SK-N-SH (cell line): ENCODE measurements around the gene AFAP1L1. TPM values are rescaled to one million over a fixed set of nuclear protein-coding genes. Genes with fewer than 3 reads are reported as not detected.

Experiments used
- CTCF ChIA-PET: fragments of 300-600, 350-600 bp; formaldehyde crosslinking; extraction: SDS; loops from one replicate; lab custom pipeline; 2021; lab: Yijun Ruan, JAX
- POLR2A ChIA-PET: fragments of 350-600 bp; sonication (Branson Sonifier 250); formaldehyde crosslinking; extraction: SDS; loops from one replicate; lab custom pipeline; 2020; ENCODE audit warnings: antibody characterized with exemption, inconsistent platforms; lab: Yijun Ruan, JAX
- DNase-seq: peaks from one replicate; pipeline ENCODE4 v3.0.0; 2012
- H2AFZ ChIP-seq: fragments of 200-600 bp; sonication (generic); 2 replicates; pipeline ENCODE4 v1.8.1; 2016; ENCODE audit warnings: antibody characterized with exemption, mild to moderate bottlenecking, low read depth
- H3F3A ChIP-seq: fragments of 200-600 bp; sonication (generic); replicated peaks from 2 replicates; pipeline ENCODE3; 2016; ENCODE audit warnings: antibody characterized with exemption, mild to moderate bottlenecking; ENCODE audit not compliant: insufficient read depth
- H3K27ac ChIP-seq, 2 experiments: fragments of 200-500 bp in 1 of 2; fragments of 200-600 bp in 1 of 2; sonication (Bioruptor generic) in 1 of 2; sonication (generic), shearing (Covaris generic) in 1 of 2; 2 replicates each; pipeline versions ENCODE4 v1.5.1 to v1.6.1; 2014 to 2016; ENCODE audit warnings: low read depth in 2 of 2, inconsistent platforms in 1 of 2, low read length in 1 of 2, mild to moderate bottlenecking in 1 of 2, mixed read lengths in 1 of 2
- H3K27me3 ChIP-seq: fragments of 200-600 bp; sonication (generic), shearing (Covaris generic); 2 replicates; pipeline ENCODE4 v1.6.1; 2016; ENCODE audit warnings: mixed run types; ENCODE audit not compliant: insufficient read depth
- H3K36me3 ChIP-seq, 2 experiments: fragments of 200-500 bp in 1 of 2; fragments of 200-600 bp in 1 of 2; sonication (Bioruptor generic) in 1 of 2; sonication (generic) in 1 of 2; replicated peaks in 1 of 2; 2 replicates each; pipeline versions ENCODE3 to v1.5.1; 2014 to 2016; ENCODE audit warnings: low read length in 1 of 2, mild to moderate bottlenecking in 1 of 2; ENCODE audit not compliant: insufficient read depth in 2 of 2, control insufficient read depth in 1 of 2
- H3K4me1 ChIP-seq, 2 experiments: fragments of 200-500 bp in 1 of 2; fragments of 200-600 bp in 1 of 2; sonication (Bioruptor generic) in 1 of 2; sonication (generic), shearing (Covaris generic) in 1 of 2; 2 replicates each; pipeline versions ENCODE4 v1.5.1 to v1.6.1; 2014 to 2016; ENCODE audit warnings: low read depth in 1 of 2, low read length in 1 of 2, mixed run types in 1 of 2; ENCODE audit not compliant: insufficient read depth in 2 of 2, control insufficient read depth in 1 of 2
- H3K4me2 ChIP-seq: fragments of 200-600 bp; sonication (generic), shearing (Covaris generic); 2 replicates; pipeline ENCODE4 v1.6.1; 2017; ENCODE audit warnings: mixed run types
- H3K4me3 ChIP-seq, 2 experiments: fragments of 200-500 bp in 1 of 2; fragments of 200-600 bp in 1 of 2; sonication (Bioruptor generic) in 1 of 2; sonication (generic), shearing (Covaris generic) in 1 of 2; 2 replicates each; pipeline versions ENCODE4 v1.5.1 to v1.8.1; 2014 to 2016; ENCODE audit warnings: low read depth in 2 of 2, inconsistent platforms in 1 of 2, low read length in 1 of 2, mild to moderate bottlenecking in 1 of 2, mixed read lengths in 1 of 2, moderate library complexity in 1 of 2
- H3K79me2 ChIP-seq: fragments of 200-600 bp; sonication (generic); 2 replicates; pipeline ENCODE4 v1.8.1; 2017; ENCODE audit warnings: mild to moderate bottlenecking; ENCODE audit not compliant: insufficient read depth
- H3K9ac ChIP-seq: fragments of 200-600 bp; sonication (generic); 2 replicates; pipeline ENCODE4 v1.6.1; 2017; ENCODE audit warnings: mixed run types
- H3K9me2 ChIP-seq: fragments of 200-600 bp; sonication (generic); 2 replicates; pipeline ENCODE4 v1.6.1; 2017; ENCODE audit warnings: mixed run types
- H3K9me3 ChIP-seq: fragments of 200-600 bp; sonication (generic); 2 replicates; pipeline ENCODE4 v1.6.1; 2017; ENCODE audit warnings: mixed run types, mild to moderate bottlenecking, moderate library complexity
- H4K20me1 ChIP-seq: fragments of 200-600 bp; sonication (generic); 2 replicates; pipeline ENCODE4 v1.6.1; 2017; ENCODE audit warnings: mild to moderate bottlenecking, mixed run types; ENCODE audit not compliant: insufficient read depth
- ELF1 ChIP-seq: IDR thresholded peaks from 2 replicates; pipeline ENCODE4 v1.4.0; 2012
- MAX ChIP-seq: IDR thresholded peaks from 2 replicates; pipeline ENCODE4 v1.4.0; 2012; ENCODE audit warnings: low read depth
- MEF2A ChIP-seq: IDR thresholded peaks from 2 replicates; pipeline ENCODE4 v1.4.0; 2012; ENCODE audit warnings: low read depth, borderline replicate concordance
- NFIC ChIP-seq: IDR thresholded peaks from 2 replicates; pipeline ENCODE4 v1.4.0; 2012; ENCODE audit warnings: borderline replicate concordance
- NRF1 ChIP-seq: IDR thresholded peaks from 2 replicates; pipeline ENCODE4 v1.6.1; 2012; ENCODE audit warnings: low read depth, mild to moderate bottlenecking, low read length
- PBX3 ChIP-seq: IDR thresholded peaks from 2 replicates; pipeline ENCODE4; 2012
- POLR2AphosphoS5 ChIP-seq: IDR thresholded peaks from 2 replicates; pipeline ENCODE4 v1.6.1; 2012; ENCODE audit warnings: low read depth, low read length
- RAD21 ChIP-seq: IDR thresholded peaks from 2 replicates; pipeline ENCODE4 v1.6.1; 2012; ENCODE audit warnings: mild to moderate bottlenecking, low read length
- RFX5 ChIP-seq: IDR thresholded peaks from 2 replicates; pipeline ENCODE4 v1.6.1; 2012; ENCODE audit warnings: mild to moderate bottlenecking, improper control_type of control experiment, low read length
- RXRA ChIP-seq: IDR thresholded peaks from 2 replicates; pipeline ENCODE4 v1.4.0; 2012; ENCODE audit warnings: low read depth, mild to moderate bottlenecking, borderline replicate concordance
- SIN3A ChIP-seq: IDR thresholded peaks from 2 replicates; pipeline ENCODE4 v1.6.1; 2012; ENCODE audit warnings: low read depth, mild to moderate bottlenecking, low read length, moderate library complexity, borderline replicate concordance
- SMC3 ChIP-seq: IDR thresholded peaks from 2 replicates; pipeline ENCODE4 v1.6.1; 2012; ENCODE audit warnings: low read depth, low read length, improper control_type of control experiment
- USF1 ChIP-seq: IDR thresholded peaks from 2 replicates; pipeline ENCODE4 v1.4.0; 2012; ENCODE audit warnings: low read depth, borderline replicate concordance
- YY1 ChIP-seq: IDR thresholded peaks from 2 replicates; pipeline ENCODE4 v1.4.0; 2012; ENCODE audit warnings: low read depth, mild to moderate bottlenecking
- ZBTB33 ChIP-seq: IDR thresholded peaks from 2 replicates; pipeline ENCODE4 v1.4.0; 2012; ENCODE audit warnings: low read depth, borderline replicate concordance
- WGBS: methylation state at CpG from one replicate; pipeline ENCODE4 v1.1.6; 2017; ENCODE audit warnings: low lambda C conversion rate; 5-methylcytosine and 5-hydroxymethylcytosine counted together
- polyA plus RNA-seq, 3 experiments: library from polyadenylated mRNA; depleted of rRNA; stranded (reverse); fragments of >200 nt; gene quantifications; 2 replicates each; pipeline ENCODE4 v1.2.3, GENCODE V29; 2012

AFAP1L1 gene
- polyA plus RNA-seq, 1 of the 3 experiments (the other 2 are of a cell fraction): 0.82 TPM

- POLR2A ChIA-PET: no interaction called here
- Histone ChIP-seq H3K27ac (no peak overlapping the region), H2AFZ (no peak overlapping the region), H3K36me3 (no peaks in the 10 kb centered on the region), H3K9ac (no peak overlapping the region), H3K4me1 (no peaks in the 10 kb centered on the region), H3K9me3 (no peaks in the 10 kb centered on the region), H3K4me2 (no peak overlapping the region), H3F3A (no peaks in the 10 kb centered on the region), H3K27me3 (no peaks in the 10 kb centered on the region)
- WGBS: 6% methylated on average over 1 of the region's 1 CpG
- CTCF ChIA-PET: interaction anchor here (1.3 to 2.2 kb wide), 3 partner anchors 8 to 119 kb away, joined by 3 to 8 read pairs (median 5); partner anchors contain the start of genes ABLIM3 and AFAP1L1
- TF ChIP-seq NRF1 (no peak), RFX5 (no peak), ZBTB33 (no peak), YY1 (no peak), SIN3A (no peak), NFIC (no peak), MAX (no peak)
- TF ChIP-seq, all 33 proteins: peak for 0
- no peak for DNase-seq
- Histone ChIP-seq H3K9me2 (no peaks in the 10 kb centered on the region), H3K79me2 (no peaks in the 10 kb centered on the region), H4K20me1 (no peaks in the 10 kb centered on the region), H3K4me3 (no peak overlapping the region)
These were observed 10.9 kb upstream of the AFAP1L1 start for GRCh38 chr5:149260761-149261160.

- Histone ChIP-seq H2AFZ (no peak overlapping the region), H3K4me3 (no peak overlapping the region), H3F3A (no peaks in the 10 kb centered on the region), H3K27ac (no peak overlapping the region), H3K9me3 (no peaks in the 10 kb centered on the region), H4K20me1 (no peaks in the 10 kb centered on the region), H3K4me1 (no peaks in the 10 kb centered on the region), H3K9ac (no peak overlapping the region), H3K9me2 (no peaks in the 10 kb centered on the region), H3K27me3 (no peaks in the 10 kb centered on the region), H3K4me2 (no peak overlapping the region), H3K79me2 (no peaks in the 10 kb centered on the region), H3K36me3 (no peaks in the 10 kb centered on the region)
- CTCF ChIA-PET: interaction anchor here (1.2 to 2.2 kb wide), 4 partner anchors 8 to 530 kb away, joined by 3 to 8 read pairs (median 4); partner anchors contain the start of genes ABLIM3 and AFAP1L1
- no peak for TF ChIP-seq MEF2A
- TF ChIP-seq RXRA: no peak
- no peak for TF ChIP-seq ELF1
- no peak for TF ChIP-seq PBX3
- TF ChIP-seq ZBTB33: no peak
- no peak for TF ChIP-seq RAD21
- no peak for TF ChIP-seq SMC3
- TF ChIP-seq YY1: no peak
- TF ChIP-seq POLR2AphosphoS5: no peak
- no peak for TF ChIP-seq USF1
- no peak for TF ChIP-seq MAX
- POLR2A ChIA-PET: no interaction called here
- WGBS: 68% methylated on average over 7 of the region's 7 CpGs
- DNase-seq: no peak
These were observed 10.4 kb upstream of the AFAP1L1 start for GRCh38 chr5:149261246-149261645.
